NT2/D1 (cell line): ENCODE data around the gene AMZ1.

ENCODE experiments used
- YY1 ChIP-seq: IDR thresholded peaks from 2 replicates; pipeline ENCODE4 v1.6.1; 2011; ENCODE audit not compliant: insufficient read length, insufficient read depth
- ZNF274 ChIP-seq: IDR thresholded peaks from 2 replicates; pipeline ENCODE4 v1.6.1; 2011; ENCODE audit warnings: mild to moderate bottlenecking, low read depth, low read length

DNA sequence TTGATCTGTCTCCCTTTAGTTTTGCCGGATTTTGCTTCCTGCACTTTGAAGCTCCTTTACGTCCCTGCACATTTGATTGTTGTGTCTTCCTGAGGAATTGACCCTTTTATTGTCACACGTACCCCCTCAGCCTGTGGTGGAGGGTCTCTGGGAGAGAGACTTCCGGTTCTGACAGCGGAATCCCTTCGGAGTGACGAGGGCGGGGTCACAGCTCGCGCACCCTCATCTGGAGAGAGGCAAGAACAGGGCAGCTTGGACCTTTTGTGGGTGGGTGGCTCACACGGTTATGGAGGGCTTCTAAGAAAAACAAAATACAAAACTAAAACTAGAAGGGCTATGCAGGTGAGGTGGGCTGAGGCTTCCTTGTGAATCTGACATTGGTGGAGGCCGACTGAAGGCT is 26.0 kb downstream of the AMZ1 start:
- no peak for TF ChIP-seq ZNF274
- no peak for TF ChIP-seq YY1
